ENCODE measurements around the gene PLP1. TPM values are rescaled to one million over a fixed set of nuclear protein-coding genes. Genes with fewer than 3 reads are reported as not detected.
A peak's percentile ranks its signal among the peaks of the same experiment; 100 is the strongest.

Gene PLP1
- total RNA-seq, 1 experiment from 2014 or later, result not detected

GRCh38 chrX:103773445-103773844 lies 3.2 kb upstream of the PLP1 start:
- H3K9me3 ChIP-seq, result no peaks in the 10 kb centered on the region
- no peaks in the 10 kb centered on the region for H3K36me3 ChIP-seq
- DNase-seq, result no peak
- H3K27me3 ChIP-seq, result no peaks in the 10 kb centered on the region
- no peak overlapping the region for H3K4me3 ChIP-seq

- DNase-seq, result peak; percentile 6
- no peaks in the 10 kb centered on the region for H3K36me3 ChIP-seq
- H3K9me3 ChIP-seq, result no peaks in the 10 kb centered on the region
- no peak overlapping the region for H3K4me3 ChIP-seq
- H3K27me3 ChIP-seq, result no peaks in the 10 kb centered on the region
Measured at GRCh38 chrX:103774070-103774642, 2.5 kb upstream of the PLP1 start.

DNA sequence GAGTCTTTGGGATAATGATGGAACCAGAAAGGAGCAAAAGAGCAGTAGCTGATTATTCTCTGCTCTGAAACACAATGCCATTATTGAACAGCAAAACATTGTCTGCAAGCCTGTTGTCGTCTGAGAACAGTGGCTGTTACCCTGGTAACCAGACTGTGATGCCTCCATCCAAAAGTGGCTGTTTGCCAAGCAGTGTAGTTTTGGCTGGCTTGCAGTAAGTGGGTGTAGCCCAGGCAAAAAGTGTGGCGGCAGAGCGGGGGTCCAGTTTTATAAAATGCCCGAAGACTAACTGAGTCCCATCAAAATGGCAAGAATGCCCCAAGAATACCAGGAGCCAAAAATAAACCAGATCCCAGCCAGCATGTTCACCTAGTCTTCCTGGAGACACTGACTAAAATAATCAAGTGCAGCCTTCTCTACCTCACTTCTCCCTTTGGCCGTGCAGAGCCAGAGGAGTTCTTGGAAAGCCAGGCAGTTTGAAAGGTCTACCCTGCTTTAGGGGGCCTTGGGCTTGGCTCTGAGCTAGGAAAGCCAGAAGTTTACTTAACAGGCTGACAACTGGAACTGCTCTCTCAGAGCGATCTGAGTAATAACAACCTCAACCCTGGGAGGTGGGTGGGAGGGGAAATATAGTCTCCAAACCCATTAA lies 2.6 kb downstream of the PLP1 start:
- H3K36me3 ChIP-seq, result no peaks in the 10 kb centered on the region
- H3K4me3 ChIP-seq, result no peak overlapping the region
- H3K27me3 ChIP-seq, result no peaks in the 10 kb centered on the region
- H3K9me3 ChIP-seq, result no peaks in the 10 kb centered on the region
- no peak for DNase-seq

DNA sequence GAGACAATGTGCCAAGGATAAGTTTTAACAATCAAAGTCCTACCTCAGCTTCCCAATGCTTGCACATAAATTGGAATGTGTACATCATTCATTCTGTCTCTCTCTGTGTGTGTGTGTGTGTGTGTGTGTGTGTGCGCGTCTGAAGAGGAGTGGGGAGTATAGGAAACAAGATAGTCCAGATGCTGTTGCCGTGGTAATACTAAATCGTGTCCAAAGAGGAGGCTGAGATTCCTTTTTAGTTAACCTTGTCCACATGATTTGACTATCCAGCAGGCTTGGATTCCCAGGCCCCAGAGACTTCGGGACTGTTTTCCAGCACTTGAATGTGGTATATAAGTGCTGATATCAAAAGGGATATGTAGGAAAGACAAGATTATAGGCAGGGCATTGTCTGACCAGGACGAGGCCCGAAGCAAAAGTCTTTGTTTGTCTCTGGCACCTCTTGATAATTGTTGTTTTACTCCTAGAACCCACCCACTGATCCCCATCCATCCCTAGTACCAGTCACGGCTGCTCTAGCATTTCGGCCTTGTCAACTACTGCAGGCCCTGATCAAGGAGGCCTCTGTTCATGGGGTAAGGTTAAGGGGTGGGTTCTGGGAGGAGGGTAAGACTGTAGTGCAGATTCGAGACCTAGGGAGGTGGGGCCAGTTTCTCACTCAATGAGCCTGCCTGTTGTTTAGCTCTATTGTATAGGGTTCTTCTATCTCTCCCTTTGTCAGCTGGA lies 3.9 kb downstream of the PLP1 start:
- H3K9me3 ChIP-seq, result no peaks in the 10 kb centered on the region

GRCh38 chrX:103781062-103781402 lies 4.4 kb downstream of the PLP1 start:
- no peak overlapping the region for H3K4me3 ChIP-seq
- H3K27me3 ChIP-seq, result no peaks in the 10 kb centered on the region
- H3K9me3 ChIP-seq, result no peaks in the 10 kb centered on the region
- no peaks in the 10 kb centered on the region for H3K36me3 ChIP-seq
- no peak for DNase-seq

More for the DNA sequence above, 3.9 kb downstream of the PLP1 start:
- no peak for DNase-seq
- Histone ChIP-seq H3K27me3 (no peaks in the 10 kb centered on the region), H3K4me3 (no peak overlapping the region), H3K36me3 (no peaks in the 10 kb centered on the region)

GRCh38 chrX:103781706-103782105 lies 5.1 kb downstream of the PLP1 start:
- no peaks in the 10 kb centered on the region for H3K9me3 ChIP-seq

GRCh38 chrX:103782640-103783039 lies 6.0 kb downstream of the PLP1 start:
- no peaks in the 10 kb centered on the region for H3K36me3 ChIP-seq
- H3K4me3 ChIP-seq, result no peak overlapping the region
- H3K9me3 ChIP-seq, result no peaks in the 10 kb centered on the region
- no peaks in the 10 kb centered on the region for H3K27me3 ChIP-seq
- DNase-seq, result no peak

More at GRCh38 chrX:103781706-103782105, 5.1 kb downstream of the PLP1 start:
- H3K36me3 ChIP-seq, result no peaks in the 10 kb centered on the region
- H3K27me3 ChIP-seq, result no peaks in the 10 kb centered on the region
- H3K4me3 ChIP-seq, result no peak overlapping the region
- no peak for DNase-seq

DNA sequence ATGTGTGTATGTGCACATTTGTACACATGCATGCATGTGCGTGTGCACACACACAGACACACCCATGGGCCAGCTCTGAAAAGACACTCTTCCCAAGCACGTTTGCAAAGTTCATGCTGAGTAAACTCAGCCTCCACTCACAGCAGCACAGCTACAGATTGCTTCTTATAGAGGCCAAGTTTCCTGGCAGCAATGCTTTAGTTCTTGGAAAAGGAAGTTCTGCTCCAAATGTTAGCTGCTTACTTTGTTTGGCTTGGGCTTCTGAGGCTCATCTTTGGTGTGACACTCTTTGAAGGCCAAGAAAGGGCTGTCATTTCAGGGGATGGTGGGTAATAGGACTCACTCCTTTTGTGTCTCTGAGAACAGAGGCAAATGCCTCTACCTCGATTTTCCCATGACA lies 6.6 kb downstream of the PLP1 start:
- DNase-seq, result no peak
- H3K27me3 ChIP-seq, result no peaks in the 10 kb centered on the region
- H3K4me3 ChIP-seq, result no peak overlapping the region
- no peaks in the 10 kb centered on the region for H3K36me3 ChIP-seq
- no peaks in the 10 kb centered on the region for H3K9me3 ChIP-seq

GRCh38 chrX:103783971-103784370 lies 7.3 kb downstream of the PLP1 start:
- Histone ChIP-seq H3K27me3 (no peaks in the 10 kb centered on the region), H3K9me3 (no peaks in the 10 kb centered on the region), H3K36me3 (no peaks in the 10 kb centered on the region), H3K4me3 (no peak overlapping the region)
- DNase-seq, result no peak

DNA sequence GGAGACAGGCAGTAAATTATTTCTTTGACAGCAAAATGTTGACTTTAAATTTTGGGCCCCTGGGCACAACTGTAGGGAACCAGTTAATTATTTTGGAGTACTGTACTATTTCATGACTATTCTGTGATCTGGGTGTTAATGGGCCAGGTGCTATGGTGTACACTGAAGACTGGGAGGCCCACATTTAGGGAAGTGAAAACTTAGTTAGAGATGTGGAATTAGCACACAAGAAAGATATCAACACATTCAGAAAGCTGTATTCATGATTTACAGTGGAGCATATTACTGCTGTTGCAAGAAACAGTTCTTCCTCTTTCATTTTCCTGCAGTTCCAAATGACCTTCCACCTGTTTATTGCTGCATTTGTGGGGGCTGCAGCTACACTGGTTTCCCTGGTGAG lies 12.4 kb downstream of the PLP1 start:
- Histone ChIP-seq H3K9me3 (no peaks in the 10 kb centered on the region), H3K36me3 (no peaks in the 10 kb centered on the region), H3K4me3 (no peak overlapping the region), H3K27me3 (no peaks in the 10 kb centered on the region)
- DNase-seq, result no peak

DNA sequence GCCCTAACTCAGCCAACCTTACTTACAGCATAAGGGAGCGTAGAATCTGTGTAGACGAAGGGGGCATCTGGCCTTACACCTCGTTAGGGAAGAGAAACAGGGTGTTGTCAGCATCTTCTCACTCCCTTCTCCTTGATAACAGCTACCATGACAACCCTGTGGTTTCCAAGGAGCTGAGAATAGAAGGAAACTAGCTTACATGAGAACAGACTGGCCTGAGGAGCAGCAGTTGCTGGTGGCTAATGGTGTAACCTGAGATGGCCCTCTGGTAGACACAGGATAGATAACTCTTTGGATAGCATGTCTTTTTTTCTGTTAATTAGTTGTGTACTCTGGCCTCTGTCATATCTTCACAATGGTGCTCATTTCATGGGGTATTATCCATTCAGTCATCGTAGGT lies 14.6 kb downstream of the PLP1 start:
- no peaks in the 10 kb centered on the region for H3K36me3 ChIP-seq
- H3K27me3 ChIP-seq, result no peaks in the 10 kb centered on the region
- no peak for DNase-seq
- H3K9me3 ChIP-seq, result no peaks in the 10 kb centered on the region
- no peak overlapping the region for H3K4me3 ChIP-seq

DNA sequence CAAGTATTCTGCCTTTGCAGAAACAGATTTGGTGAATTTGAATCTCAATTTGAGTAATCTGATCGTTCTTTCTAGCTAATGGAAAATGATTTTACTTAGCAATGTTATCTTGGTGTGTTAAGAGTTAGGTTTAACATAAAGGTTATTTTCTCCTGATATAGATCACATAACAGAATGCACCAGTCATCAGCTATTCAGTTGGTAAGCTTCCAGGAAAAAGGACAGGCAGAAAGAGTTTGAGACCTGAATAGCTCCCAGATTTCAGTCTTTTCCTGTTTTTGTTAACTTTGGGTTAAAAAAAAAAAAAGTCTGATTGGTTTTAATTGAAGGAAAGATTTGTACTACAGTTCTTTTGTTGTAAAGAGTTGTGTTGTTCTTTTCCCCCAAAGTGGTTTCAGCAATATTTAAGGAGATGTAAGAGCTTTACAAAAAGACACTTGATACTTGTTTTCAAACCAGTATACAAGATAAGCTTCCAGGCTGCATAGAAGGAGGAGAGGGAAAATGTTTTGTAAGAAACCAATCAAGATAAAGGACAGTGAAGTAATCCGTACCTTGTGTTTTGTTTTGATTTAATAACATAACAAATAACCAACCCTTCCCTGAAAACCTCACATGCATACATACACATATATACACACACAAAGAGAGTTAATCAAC lies 15.3 kb downstream of the PLP1 start:
- no peaks in the 10 kb centered on the region for H3K27me3 ChIP-seq
- no peaks in the 10 kb centered on the region for H3K36me3 ChIP-seq
- H3K4me3 ChIP-seq, result no peak overlapping the region
- no peak for DNase-seq
- H3K9me3 ChIP-seq, result no peaks in the 10 kb centered on the region

- Histone ChIP-seq H3K9me3 (no peaks in the 10 kb centered on the region), H3K27me3 (no peaks in the 10 kb centered on the region), H3K36me3 (no peaks in the 10 kb centered on the region), H3K4me3 (peak overlapping the region; percentile 37)
- DNase-seq, result peak; percentile 35
Measured at GRCh38 chrX:103792916-103793544, 16.4 kb downstream of the PLP1 start.

- peak overlapping the region; percentile 37 for H3K4me3 ChIP-seq
- no peaks in the 10 kb centered on the region for H3K9me3 ChIP-seq
- no peak for DNase-seq
- no peaks in the 10 kb centered on the region for H3K27me3 ChIP-seq
- no peaks in the 10 kb centered on the region for H3K36me3 ChIP-seq
Measured at GRCh38 chrX:103793545-103793940, 16.9 kb downstream of the PLP1 start.

DNA sequence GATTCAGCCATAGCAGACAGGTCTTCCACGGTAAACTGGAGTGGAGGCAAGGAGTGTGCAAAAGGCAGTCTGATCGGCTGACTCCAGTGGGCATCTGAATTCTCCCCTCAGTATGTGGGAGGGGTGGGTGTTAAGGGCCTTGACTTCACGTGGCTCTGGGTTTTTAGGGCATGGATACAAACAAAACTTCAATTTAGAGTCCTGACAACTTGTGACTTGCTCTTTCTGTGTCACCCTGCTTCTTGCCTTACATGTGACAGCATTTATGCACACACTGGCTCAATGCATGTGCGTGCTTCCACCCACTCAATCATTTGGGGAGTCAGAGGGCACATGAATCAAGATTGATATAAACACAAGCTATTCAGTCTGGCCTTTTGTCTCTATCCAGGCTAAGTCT lies 17.5 kb downstream of the PLP1 start:
- no peak for DNase-seq
- H3K36me3 ChIP-seq, result no peaks in the 10 kb centered on the region
- H3K9me3 ChIP-seq, result no peaks in the 10 kb centered on the region
- H3K27me3 ChIP-seq, result no peaks in the 10 kb centered on the region
- no peak overlapping the region for H3K4me3 ChIP-seq

GRCh38 chrX:103797691-103798090 lies 21.1 kb downstream of the PLP1 start:
- no peak overlapping the region for H3K4me3 ChIP-seq
- H3K27me3 ChIP-seq, result no peaks in the 10 kb centered on the region
- H3K9me3 ChIP-seq, result no peaks in the 10 kb centered on the region
- no peaks in the 10 kb centered on the region for H3K36me3 ChIP-seq
- DNase-seq, result no peak

DNA sequence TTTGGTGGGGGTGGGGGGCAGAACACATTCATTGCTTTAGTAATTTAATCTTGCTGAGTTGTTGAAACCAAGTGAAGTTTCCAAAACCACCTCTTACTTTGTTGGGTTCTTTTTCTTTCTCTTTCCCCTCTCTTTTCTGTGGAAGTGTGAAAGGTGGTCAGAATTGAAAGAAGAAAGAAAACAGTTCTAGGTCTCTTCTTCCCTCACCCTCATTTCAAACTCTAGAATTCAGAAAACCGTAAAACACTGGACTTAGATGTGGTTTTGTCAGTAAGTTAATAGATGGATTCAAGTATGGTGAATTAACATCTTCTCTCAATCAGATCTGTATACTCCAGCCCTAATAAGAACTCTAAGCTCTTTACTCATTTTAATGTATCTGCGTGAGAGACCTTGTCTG lies 23.7 kb downstream of the PLP1 start:
- DNase-seq, result no peak
- Histone ChIP-seq H3K27me3 (no peaks in the 10 kb centered on the region), H3K4me3 (no peak overlapping the region), H3K36me3 (no peaks in the 10 kb centered on the region), H3K9me3 (no peaks in the 10 kb centered on the region)
